Activated T-helper 1 cell treated with anti-CD3 and anti-CD28 coated beads, Interleukin-2, amount 50 U/mL, for 16 hours (primary cell): ENCODE measurements around the gene KLC1.

ENCODE experiments used
- DNase-seq, 2 donors: peaks; one replicate each; pipeline ENCODE4 v3.0.0-alpha.2; 2020; ENCODE audit warnings: low read depth in 1 of 2, low spot score in 1 of 2

KLC1 gene

GRCh38 chr14:103716091-103716801, 87.2 kb downstream of the KLC1 start:
- DNase-seq = peak in 1 of 2 donors; percentile 14

DNA sequence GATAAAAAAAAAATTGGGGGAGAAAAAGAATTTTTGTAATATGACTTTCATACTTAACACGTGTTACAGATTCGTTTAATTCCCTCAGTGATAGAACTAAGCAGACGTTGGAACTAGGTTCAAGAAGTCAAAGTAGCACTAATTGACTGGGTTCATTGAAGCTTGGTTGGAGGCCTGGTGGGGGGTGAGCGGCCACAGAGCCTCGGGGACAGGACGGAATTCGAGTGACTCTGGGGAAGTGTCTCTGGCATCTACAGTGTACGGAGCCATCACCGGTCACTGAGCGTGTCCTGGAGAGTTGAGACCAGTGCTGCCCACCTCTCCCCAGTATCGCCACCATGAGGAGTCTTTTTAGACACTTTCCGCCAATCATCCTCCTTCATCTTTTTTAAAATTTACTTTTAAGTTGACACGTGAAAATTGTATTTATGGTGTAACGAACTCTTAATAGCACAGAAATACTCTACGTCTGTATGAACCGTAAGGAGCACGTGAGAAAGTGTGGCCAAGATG, 87.9 kb downstream of the KLC1 start:
- no peak for DNase-seq

- DNase-seq = no peak
Measured at GRCh38 chr14:103718572-103718971, 89.6 kb downstream of the KLC1 start.

DNA sequence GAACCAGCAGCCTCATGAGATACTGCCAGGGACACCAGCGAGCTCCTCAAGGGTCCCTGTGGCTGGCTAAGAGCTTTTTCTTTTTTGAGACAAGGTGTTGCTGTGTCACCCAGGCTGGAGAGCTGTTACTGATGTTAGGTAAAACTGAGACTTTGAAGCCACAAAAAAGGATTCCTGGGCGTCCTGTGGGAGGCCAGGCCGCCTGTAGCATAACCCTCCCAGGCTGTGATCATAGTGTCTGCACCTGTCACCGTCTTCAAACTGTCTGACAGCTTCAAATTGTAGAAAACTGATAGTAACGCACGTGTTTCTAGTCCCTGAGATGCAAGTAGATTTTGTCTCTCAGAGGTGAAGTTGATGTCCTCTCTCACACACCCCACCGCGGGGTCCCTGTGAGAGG, 90.7 kb downstream of the KLC1 start:
- DNase-seq = no peak

DNA sequence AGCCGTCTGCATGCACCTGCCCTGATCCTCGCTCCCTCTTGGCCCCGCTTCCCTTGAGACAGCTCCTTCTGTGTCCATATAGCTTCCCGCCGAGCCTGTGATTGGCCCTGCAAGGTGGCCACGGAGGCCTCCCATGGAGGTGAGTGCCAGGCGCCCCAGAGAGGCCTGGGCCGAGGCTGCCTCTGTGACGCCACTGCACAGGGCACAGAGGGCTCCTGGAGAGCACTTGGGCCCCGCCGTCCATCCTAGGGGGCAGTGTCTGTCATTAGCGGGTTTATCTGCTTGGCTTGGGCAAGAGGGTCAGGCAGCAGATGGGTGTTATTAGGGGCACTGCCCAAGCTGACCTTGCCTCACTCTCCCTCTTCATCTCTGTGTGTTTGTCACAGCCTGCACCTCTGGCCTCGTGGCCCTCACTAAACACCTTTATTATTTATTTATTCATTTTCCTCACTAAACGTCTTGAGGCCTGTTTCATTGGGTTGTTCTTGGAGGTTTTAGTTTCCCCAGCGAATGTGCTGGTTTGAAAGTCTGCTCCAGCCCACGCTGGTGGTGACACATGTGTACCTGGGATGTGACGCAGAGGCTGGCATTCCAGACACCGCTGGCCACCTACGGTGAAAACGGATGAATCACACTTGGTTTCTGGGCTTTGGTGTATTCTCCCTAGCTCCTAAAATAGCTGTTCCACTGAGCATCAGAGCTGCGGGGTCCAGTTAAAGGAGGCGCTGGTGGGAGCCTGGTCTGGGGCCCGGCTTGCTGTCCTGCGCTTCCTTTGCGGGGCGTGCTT, 92.5 kb downstream of the KLC1 start:
- no peak for DNase-seq

GRCh38 chr14:103723748-103724081, 94.7 kb downstream of the KLC1 start:
- DNase-seq = no peak

- no peak for DNase-seq
Measured at GRCh38 chr14:103724116-103724515, 95.1 kb downstream of the KLC1 start.

DNA sequence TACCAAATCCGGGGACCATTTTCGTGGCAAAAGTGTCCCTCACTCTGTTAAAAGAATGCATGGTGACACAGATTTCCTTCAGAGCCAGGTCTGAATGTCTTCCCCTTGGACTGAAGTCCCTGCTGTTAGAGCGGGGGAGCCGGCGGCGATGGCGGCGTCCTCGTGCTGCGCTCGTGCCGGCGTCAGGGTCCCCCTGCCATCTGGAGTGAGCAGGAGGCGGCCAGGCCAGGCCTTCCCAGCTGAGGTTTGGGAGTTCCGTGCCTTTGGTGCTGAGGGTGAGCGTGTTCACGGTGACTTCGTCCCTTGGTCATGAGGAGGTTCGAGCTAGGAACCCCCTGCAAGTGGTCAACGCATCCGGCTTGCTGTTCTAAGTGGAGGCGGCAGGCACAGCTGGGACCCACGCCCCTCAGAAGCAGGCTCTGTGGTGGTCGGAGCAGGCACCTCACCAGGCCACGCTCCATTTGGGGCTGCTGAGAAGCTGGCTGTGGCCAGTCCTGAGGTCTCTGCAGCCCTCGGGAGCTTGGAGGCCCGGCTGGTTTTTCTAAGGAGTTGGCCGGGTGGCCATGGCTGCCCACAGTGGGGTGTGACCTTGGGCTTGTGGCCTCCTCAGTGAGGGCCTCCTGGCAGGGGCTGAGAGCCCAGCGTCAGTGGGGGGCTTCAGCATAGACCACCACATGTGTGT, 96.1 kb downstream of the KLC1 start:
- DNase-seq = no peak

GRCh38 chr14:103725739-103726395, 96.9 kb downstream of the KLC1 start:
- DNase-seq = no peak

DNA sequence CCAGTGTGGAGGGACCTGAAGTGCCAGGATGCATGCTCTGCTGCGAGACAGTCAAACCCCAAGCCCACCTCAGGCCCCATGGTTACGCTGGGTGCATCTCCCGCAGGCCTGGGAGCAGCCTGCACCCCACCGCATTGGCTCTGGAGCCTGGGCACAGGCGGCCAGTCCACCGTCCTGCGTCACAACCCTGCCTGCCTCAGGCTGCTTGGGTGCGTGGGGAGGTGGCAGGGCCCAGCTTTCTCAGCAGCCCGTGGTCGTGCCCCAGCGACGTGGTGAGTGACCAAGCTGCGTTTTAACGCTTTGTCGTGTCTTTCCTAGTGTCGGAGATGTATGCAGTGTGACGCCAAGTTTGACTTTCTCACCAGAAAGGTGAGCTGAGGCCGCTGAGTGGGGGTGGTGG, 97.5 kb downstream of the KLC1 start:
- DNase-seq = no peak

- no peak for DNase-seq
Measured at GRCh38 chr14:103727313-103727980, 98.4 kb downstream of the KLC1 start.

DNA sequence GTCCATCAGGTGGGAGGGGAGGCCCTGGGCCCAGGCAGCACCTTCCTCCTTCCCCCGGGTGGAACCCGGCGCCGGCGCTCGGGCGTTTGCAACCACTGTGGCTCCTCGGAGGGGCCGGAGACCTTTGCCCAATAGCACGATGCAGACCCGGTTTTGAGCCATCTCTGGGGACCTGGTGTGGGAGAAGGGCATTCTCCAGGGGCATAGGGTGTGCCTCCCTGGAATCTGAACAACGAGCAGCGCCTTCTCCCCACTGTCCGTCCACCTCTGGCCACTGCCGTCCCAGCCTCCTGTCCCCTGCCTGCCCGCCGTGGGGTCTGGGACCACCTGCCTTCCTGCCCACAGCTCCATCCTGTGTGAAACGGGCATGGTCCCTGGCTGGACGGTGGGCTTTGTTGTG, 99.1 kb downstream of the KLC1 start:
- no peak for DNase-seq

DNA sequence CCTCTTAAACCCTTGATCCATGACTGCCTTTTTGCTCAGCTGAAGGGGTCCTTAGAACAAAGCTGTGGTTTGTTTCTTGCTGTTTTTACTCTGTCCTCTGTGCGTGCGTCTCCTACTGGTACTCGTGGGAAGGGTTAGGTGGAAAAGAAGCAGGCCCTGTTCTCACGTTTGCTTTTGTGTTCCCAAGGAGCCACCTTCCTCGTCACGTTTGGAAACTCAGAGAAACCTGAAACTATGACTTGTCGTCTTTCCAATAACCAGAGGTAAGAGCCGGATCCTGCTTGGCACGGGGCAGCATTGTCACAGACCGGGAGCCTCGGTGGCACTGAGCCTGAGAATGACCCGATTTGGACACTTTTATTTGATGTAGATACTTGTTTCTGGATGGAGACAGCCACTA, 99.7 kb downstream of the KLC1 start:
- no peak for DNase-seq

- DNase-seq = no peak
Measured at GRCh38 chr14:103729496-103730448, 100.8 kb downstream of the KLC1 start.

DNA sequence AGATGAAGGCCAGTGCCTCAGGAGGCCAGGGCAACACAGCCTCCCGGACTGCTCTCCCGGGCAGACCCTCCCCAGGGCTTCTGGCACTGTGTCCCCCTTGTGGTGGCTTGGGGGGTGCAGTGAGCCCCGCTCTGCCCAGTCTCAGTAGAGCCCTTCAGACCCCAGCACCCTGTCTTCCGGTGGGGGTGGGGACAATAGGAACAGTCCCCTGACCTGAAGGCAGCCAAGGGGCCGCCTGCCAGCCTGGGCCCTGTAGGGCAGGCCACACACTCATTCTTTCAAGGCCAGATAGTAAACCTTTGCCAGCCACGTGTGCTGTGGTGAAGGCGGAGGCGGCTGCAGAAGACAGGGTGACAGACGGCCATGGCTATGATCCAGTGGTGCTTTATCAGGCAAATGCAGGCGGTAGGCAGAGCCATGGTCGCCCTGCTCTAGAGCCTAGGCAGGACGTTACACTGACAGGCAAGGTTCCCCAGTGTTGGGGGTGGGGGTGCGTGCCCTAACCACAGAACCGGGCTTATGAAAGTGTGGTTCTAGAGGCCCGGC, 101.6 kb downstream of the KLC1 start:
- no peak for DNase-seq

- no peak for DNase-seq
Measured at GRCh38 chr14:103731481-103731880, 102.5 kb downstream of the KLC1 start.

DNA sequence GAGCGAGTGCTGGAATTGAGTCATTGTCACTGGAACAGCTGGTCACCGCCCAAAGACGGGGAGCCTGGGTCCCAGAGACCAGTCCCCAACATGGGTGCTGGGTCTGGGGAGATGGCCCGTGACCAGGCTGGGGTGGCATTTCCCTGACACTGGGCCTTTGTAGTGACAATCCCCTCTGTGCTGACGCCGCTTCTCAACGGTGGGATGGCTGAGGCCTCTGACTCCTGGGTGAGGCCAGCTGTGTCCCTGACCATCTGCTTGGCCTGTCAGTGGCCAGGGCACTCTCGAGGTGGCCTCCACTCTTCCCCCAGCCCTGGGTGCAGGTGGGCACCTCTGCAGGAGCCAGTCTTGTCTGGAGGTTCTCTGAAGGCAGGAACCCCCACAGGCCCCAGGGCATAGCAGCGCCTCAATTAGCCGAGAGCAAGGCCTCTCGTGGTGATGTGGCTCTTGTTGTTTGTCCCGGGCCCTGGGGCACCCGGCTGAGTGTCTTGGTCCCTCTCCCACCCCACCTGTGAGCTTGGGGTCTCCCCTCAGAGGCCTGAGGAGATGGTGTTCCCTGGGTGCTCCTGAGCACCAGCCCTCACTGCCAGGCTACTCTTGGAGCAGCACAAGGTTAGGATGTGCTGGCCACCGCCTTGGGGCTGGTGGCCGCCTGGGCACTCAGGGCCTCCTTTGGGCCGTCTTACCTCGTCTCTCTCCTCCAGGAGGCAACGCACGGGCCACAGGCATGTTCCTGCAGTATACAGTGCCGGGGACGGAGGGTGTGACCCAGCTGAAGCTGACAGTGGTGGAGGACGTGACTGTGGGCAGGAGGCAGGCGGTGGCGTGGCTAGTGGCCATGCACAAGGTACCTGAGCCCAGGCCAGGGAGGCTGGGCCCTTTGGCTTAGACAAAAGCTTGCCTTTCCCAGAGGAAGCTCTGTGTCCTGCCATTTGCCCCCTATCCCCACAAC, 103.2 kb downstream of the KLC1 start:
- no peak for DNase-seq

GRCh38 chr14:103732868-103733620, 104.0 kb downstream of the KLC1 start:
- DNase-seq = no peak
